GM23248 (cell line): ENCODE data around the gene TNNI2. TPM values are rescaled to one million over a fixed set of nuclear protein-coding genes. Genes with fewer than 3 reads are reported as not detected.

Source experiments
- DNase-seq: peaks from one replicate; pipeline ENCODE4 v3.0.0-alpha.2; 2015
- H2AFZ ChIP-seq: fragments of 200-600 bp; sonication (generic); 2 replicates; pipeline ENCODE4 v1.6.1; 2016; ENCODE audit warnings: antibody characterized with exemption
- H3F3A ChIP-seq: fragments of 200-600 bp; sonication (generic); 2 replicates; pipeline ENCODE4 v1.6.1; 2016; ENCODE audit warnings: mild to moderate bottlenecking, antibody characterized with exemption, mixed run types; ENCODE audit not compliant: insufficient read depth
- H3K27ac ChIP-seq: fragments of 200-600 bp; sonication (generic); 2 replicates; pipeline ENCODE4 v1.5.1; 2016; ENCODE audit warnings: mild to moderate bottlenecking
- H3K27me3 ChIP-seq: fragments of 200-600 bp; sonication (generic); replicated peaks from 2 replicates; pipeline ENCODE4 v1.6.1; 2016; ENCODE audit warnings: mild to moderate bottlenecking; ENCODE audit not compliant: insufficient read depth
- H3K36me3 ChIP-seq: fragments of 200-600 bp; sonication (generic); 2 replicates; pipeline ENCODE4 v1.6.1; 2016; ENCODE audit warnings: low read depth, mild to moderate bottlenecking
- H3K4me1 ChIP-seq: fragments of 200-600 bp; sonication (generic); 2 replicates; pipeline ENCODE4 v1.6.1; 2016; ENCODE audit warnings: mild to moderate bottlenecking; ENCODE audit not compliant: insufficient read depth
- H3K4me2 ChIP-seq: fragments of 200-600 bp; sonication (generic); one replicate; pipeline ENCODE4 v1.6.1; 2016; ENCODE audit warnings: mild to moderate bottlenecking; ENCODE audit not compliant: unreplicated experiment
- H3K4me3 ChIP-seq: fragments of 200-600 bp; sonication (generic); 2 replicates; pipeline ENCODE4 v1.5.1; 2016; ENCODE audit warnings: mild to moderate bottlenecking
- H3K79me2 ChIP-seq: fragments of 200-600 bp; sonication (generic); 2 replicates; pipeline ENCODE4 v1.6.1; 2016; ENCODE audit warnings: mild to moderate bottlenecking; ENCODE audit not compliant: insufficient read depth
- H3K9ac ChIP-seq: fragments of 200-600 bp; sonication (generic); 2 replicates; pipeline ENCODE4 v1.6.1; 2016; ENCODE audit warnings: mild to moderate bottlenecking
- H3K9me2 ChIP-seq: fragments of 200-600 bp; sonication (generic); 2 replicates; pipeline ENCODE4 v1.6.1; 2016; ENCODE audit warnings: mixed run types, mild to moderate bottlenecking, moderate library complexity; ENCODE audit not compliant: insufficient read depth
- H3K9me3 ChIP-seq: fragments of 200-600 bp; sonication (generic); one replicate; pipeline ENCODE4 v1.6.1; 2017; ENCODE audit warnings: low read depth
- H4K20me1 ChIP-seq: fragments of 200-600 bp; sonication (generic); 2 replicates; pipeline ENCODE4 v1.6.0; 2016; ENCODE audit not compliant: insufficient read depth
- EZH2 ChIP-seq: fragments of 200-600 bp; sonication (generic); IDR thresholded peaks from 2 replicates; pipeline ENCODE4 v1.6.1; 2018; ENCODE audit warnings: antibody characterized with exemption, mild to moderate bottlenecking; ENCODE audit not compliant: insufficient read depth, poor library complexity, severe bottlenecking
- EZH2phosphoT487 ChIP-seq: fragments of 200-600 bp; sonication (generic); IDR thresholded peaks from 2 replicates; pipeline ENCODE4 v1.6.1; 2018; ENCODE audit warnings: antibody characterized with exemption, moderate library complexity, mild to moderate bottlenecking, low read depth; ENCODE audit not compliant: insufficient read depth
- WGBS, 2 experiments: methylation state at CpG; one replicate each; pipeline ENCODE4 v1.1.6; 2015 to 2017; ENCODE audit warnings: low lambda C conversion rate in 2 of 2, low coverage in 1 of 2; ENCODE audit errors: missing lambda C conversion rate in 2 of 2; 5-methylcytosine and 5-hydroxymethylcytosine counted together
- in situ Hi-C: fragments of 300-500 bp; cut with MboI; formaldehyde crosslinking; loops from 2 replicates; pipeline ENCODE4 v1.15.0; 2020
- polyA plus RNA-seq: library from polyadenylated mRNA; unstranded; fragments of >200 nt; fragmentation: Nextera tagmentation; extraction: Ambion mirVana; gene quantifications from 2 replicates; pipeline ENCODE4 v1.2.1, GENCODE V29; 2016
- total RNA-seq: library from RNA; depleted of rRNA; stranded (reverse); fragments of >200 nt; shearing (Covaris generic); gene quantifications from 2 replicates; pipeline ENCODE4 v1.2.3, GENCODE V29; 2014

Gene TNNI2
- total and polyA plus RNA-seq, 2 experiments from 2014 or later = not detected

DNA sequence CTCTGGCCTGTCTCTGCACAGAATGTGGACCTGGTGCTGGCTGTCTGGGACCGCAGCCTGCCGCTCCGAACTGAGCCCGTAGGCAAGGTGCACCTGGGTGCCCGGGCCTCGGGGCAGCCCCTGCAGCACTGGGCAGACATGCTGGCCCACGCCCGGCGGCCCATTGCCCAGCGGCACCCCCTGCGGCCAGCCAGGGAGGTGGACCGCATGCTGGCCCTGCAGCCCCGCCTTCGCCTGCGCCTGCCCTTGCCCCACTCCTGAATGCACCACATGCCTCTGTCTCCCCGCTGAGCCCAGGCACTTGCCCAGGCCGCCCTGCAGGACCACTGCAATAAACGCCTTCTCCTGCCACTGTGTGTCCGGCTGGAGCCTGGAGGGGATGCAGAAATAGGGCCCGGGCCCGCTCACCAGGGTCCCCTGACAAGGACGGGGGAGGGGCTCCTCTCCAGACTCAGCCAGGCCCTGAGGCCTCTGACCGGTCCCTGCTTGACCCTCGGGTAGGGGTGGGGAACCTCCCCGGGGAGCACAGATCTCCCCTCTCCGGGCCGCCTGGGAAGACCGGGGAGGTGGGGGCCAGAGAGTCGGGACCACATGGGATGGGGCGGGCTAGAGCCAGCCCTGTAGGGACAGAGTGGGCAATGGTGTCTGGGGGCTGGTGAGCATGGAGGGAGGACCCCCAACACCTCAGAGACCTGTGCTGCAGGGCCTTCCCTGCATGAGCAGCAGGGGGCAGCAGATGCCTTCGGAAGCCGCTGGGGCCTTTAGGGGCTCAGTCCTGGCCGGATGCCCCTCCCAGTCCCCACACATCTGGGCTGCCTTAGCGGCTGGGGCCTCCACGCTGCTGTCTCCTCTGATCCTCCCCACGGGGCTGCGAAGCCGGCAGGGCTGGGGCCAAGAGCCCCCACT is 1.4 kb upstream of the TNNI2 start:
- Histone ChIP-seq H4K20me1 (no peaks in the 10 kb centered on the region), H3K9me2 (no peaks in the 10 kb centered on the region), H3K9me3 (no peaks in the 10 kb centered on the region), H3K9ac (no peak overlapping the region), H3K4me2 (no peak overlapping the region), H3K4me1 (no peaks in the 10 kb centered on the region), H3K4me3 (no peak overlapping the region), H3K79me2 (no peaks in the 10 kb centered on the region), H3K36me3 (no peaks in the 10 kb centered on the region), H3K27me3 (no peaks in the 10 kb centered on the region), H3K27ac (no peak overlapping the region), H3F3A (no peaks in the 10 kb centered on the region), H2AFZ (no peak overlapping the region)
- TF ChIP-seq EZH2 (no peak), EZH2phosphoT487 (no peak)
- 27 to 38% methylated on average over 24 to 37 of the region's 38 CpGs for WGBS, 2 experiments
- peak; percentile 64 for DNase-seq
- in situ Hi-C loops = no loop called here

DNA sequence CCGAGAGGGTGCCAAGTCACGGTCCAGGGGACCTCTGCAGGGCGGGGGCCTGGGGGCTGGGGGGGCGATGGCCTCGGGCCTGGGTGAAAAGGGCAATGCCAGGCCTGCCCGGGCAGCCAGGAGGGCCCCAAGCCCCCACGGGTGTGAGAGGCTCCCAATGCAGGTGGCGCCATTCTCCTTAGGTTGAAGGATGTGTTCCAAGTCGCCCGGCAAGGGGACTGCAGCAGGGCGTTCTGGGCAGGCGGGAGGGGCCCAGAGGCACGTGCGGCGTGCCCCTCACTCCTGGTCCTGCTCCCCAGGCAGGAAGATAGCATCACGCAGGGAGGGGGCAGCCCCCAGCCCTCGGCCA is 730 bp upstream of the TNNI2 start:
- Histone ChIP-seq H4K20me1 (no peaks in the 10 kb centered on the region), H3K4me1 (no peaks in the 10 kb centered on the region), H3K79me2 (no peaks in the 10 kb centered on the region), H3K27me3 (no peaks in the 10 kb centered on the region), H3K4me2 (no peak overlapping the region), H3K9me3 (no peaks in the 10 kb centered on the region), H3K27ac (no peak overlapping the region), H2AFZ (no peak overlapping the region), H3K9me2 (no peaks in the 10 kb centered on the region), H3F3A (no peaks in the 10 kb centered on the region), H3K9ac (no peak overlapping the region), H3K36me3 (no peaks in the 10 kb centered on the region), H3K4me3 (no peak overlapping the region)
- DNase-seq = no peak
- no peak for TF ChIP-seq EZH2
- no peak for TF ChIP-seq EZH2phosphoT487
- in situ Hi-C loops = no loop called here
- 31 to 49% methylated on average over 6 to 10 of the region's 17 CpGs for WGBS, 2 experiments

DNA sequence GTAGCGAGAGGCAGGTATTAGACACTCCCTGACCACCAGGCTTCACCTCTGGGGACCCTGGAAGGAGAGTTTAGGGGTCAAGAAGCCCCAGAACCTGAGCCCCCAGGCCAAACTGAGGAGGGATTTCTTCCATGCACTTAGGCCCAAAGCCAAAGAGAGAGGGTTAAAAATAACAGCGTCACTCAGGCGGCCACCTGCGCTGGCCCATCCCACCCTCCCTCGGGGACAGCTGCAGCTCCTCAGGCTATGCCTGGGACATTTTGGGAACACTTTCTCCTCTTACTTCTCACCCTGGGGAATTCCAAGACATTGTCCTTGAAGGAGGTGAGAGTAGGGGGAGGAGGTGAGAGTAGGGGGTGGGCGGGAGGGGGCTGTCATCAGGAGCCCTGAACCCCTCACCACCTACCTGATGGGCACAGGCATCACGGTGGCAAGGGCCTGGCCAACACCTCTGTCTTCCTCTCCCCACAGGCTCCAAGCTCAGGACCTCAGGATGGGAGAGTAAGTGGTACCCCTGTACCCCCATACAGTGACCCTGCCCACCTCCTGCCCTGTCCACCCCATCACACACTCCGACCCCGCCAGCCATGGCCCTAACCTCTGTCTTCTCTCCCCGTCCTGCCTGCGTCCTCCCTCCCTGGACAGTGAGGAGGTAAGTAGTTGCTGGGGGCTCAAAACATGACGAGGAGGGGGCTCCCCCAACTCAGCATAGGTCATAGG is 583 bp downstream of the TNNI2 start:
- H3K4me2 ChIP-seq = no peak overlapping the region
- in situ Hi-C loops = no loop called here
- no peaks in the 10 kb centered on the region for H3K4me1 ChIP-seq
- TF ChIP-seq EZH2 = no peak
- no peak for TF ChIP-seq EZH2phosphoT487
- H3K4me3 ChIP-seq = no peak overlapping the region
- no peaks in the 10 kb centered on the region for H3F3A ChIP-seq
- no peaks in the 10 kb centered on the region for H3K79me2 ChIP-seq
- H4K20me1 ChIP-seq = no peaks in the 10 kb centered on the region
- no peak for DNase-seq
- H3K9me2 ChIP-seq = no peaks in the 10 kb centered on the region
- no peak overlapping the region for H3K27ac ChIP-seq
- no peak overlapping the region for H3K9ac ChIP-seq
- no peaks in the 10 kb centered on the region for H3K36me3 ChIP-seq
- no peak overlapping the region for H2AFZ ChIP-seq
- H3K9me3 ChIP-seq = no peaks in the 10 kb centered on the region
- H3K27me3 ChIP-seq = no peaks in the 10 kb centered on the region
- WGBS, 2 experiments = 74 to 76% methylated on average over 10 to 12 of the region's 12 CpGs

DNA sequence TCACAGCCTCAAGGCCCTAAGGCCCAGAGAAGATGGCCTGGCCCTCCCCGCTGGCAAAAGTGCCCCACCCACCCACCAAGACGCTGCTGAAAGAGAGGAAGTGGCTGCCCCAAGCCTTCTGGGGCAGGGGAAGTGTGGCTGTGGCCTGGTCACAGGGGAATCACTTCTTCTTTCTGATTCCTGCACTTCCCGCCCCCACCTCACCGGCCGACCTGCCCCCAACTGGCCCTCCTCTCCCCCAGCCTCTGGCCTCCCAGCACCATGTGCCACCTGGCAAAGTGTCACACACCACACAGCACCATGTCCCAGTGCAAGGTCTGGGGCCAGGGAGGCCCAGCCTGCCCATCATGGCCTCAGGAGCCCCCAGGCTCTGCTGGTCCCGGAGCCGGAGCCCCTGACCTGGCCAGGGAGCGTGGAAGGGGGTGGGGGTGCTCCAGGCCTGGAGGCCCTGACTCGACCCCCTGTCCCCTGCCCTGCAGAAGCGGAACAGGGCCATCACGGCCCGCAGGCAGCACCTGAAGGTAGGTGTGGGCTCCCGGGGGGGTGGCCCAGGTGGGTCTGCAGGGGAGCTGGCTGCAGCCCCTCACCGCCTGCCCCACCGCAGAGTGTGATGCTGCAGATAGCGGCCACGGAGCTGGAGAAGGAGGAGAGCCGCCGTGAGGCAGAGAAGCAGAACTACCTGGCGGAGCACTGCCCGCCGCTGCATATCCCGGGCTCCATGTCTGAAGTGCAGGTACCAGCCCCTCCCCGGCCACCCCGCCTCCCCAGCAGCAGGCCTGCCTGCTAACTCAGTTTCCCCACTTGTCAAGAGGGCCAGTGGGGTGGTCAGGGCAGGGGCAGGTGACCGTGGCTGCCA is 1.4 kb downstream of the TNNI2 start:
- Histone ChIP-seq H3K9ac (no peak overlapping the region), H3K27me3 (no peaks in the 10 kb centered on the region; the same call in 1 of the 2 replicates), H3K27ac (no peak overlapping the region), H3F3A (no peaks in the 10 kb centered on the region), H3K9me2 (no peaks in the 10 kb centered on the region), H3K4me2 (no peak overlapping the region), H4K20me1 (no peaks in the 10 kb centered on the region), H3K4me3 (no peak overlapping the region), H3K36me3 (no peaks in the 10 kb centered on the region), H3K4me1 (no peaks in the 10 kb centered on the region), H3K79me2 (no peaks in the 10 kb centered on the region), H3K9me3 (no peaks in the 10 kb centered on the region), H2AFZ (no peak overlapping the region)
- 73 to 76% methylated on average over 8 to 25 of the region's 26 CpGs for WGBS, 2 experiments
- TF ChIP-seq EZH2phosphoT487 = no peak
- no peak for TF ChIP-seq EZH2
- in situ Hi-C loops = no loop called here
- DNase-seq = no peak
